Activated T-cell treated with anti-CD3 and anti-CD28 coated beads for 48 hours (primary cell): ENCODE results near the gene UQCRHL.

Experiments
- DNase-seq: peaks from one replicate; pipeline ENCODE4 v3.0.0-alpha.2; 2020; ENCODE audit warnings: low read depth

Gene UQCRHL

GRCh38 chr1:15758343-15758931 lies 49.0 kb downstream of the UQCRHL start, which contains the start of gene FBLIM1:
TSS of gene FBLIM1 (plus strand) at chr1:15758795. CDS start at chr1:15764984, 6,189 bp downstream.
- DNase-seq, result no peak

DNA sequence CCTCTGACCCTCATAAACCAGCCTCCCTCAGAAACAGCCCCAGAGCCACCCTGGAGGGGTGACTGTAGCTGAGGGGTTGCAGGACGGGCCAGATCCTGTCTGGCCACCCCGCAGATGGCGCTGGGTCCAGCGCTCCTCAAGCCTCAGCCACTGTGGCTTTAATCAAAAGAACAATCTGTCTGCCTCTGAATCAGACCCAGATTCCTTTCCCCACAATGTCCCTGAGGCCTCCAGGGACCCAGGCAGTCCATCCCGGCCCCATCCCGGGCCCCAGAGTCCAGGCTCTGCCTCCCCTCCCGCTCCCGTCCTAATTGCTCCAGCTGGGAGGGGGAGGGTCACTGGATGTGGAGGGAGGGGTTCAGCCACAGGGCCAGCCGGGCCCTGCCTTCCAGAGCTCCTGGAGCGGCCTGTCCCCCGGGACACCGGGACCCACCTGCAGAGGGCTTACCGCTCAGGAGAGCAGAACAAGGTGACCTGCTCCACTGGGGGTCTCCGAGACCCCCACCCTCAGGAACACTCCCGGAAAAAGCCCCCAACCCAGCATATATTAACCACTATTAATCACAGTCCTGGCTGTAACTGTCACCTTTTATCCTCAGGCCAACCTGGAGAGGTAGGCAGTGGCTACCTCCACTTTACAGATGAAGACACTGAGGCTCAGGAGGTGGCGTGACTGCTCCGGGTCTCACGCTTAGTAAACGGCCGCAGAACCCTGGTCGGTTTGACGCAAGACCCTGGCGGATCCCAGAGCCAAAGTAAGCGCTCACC lies 49.7 kb downstream of the UQCRHL start:
- DNase-seq, result no peak
